Left ventricle myocardium inferior (tissue), 1 donor: ENCODE measurements around the gene RGS14. TPM values are rescaled to one million over a fixed set of nuclear protein-coding genes. Genes with fewer than 3 reads are reported as not detected.
A peak's percentile ranks its signal among the peaks of the same experiment; 100 is the strongest.

Source experiments
- DNase-seq: peaks from one replicate; pipeline ENCODE4 v3.0.0-alpha.2; 2020
- H3K27ac ChIP-seq: fragments of 200-600 bp; replicated peaks from 2 replicates; pipeline ENCODE4 v1.8.0; 2021
- H3K27me3 ChIP-seq: fragments of 200-600 bp; 2 replicates; pipeline ENCODE4 v1.8.0; 2021; ENCODE audit warnings: low read depth
- H3K36me3 ChIP-seq: fragments of 200-600 bp; 2 replicates; pipeline ENCODE4 v1.8.0; 2021
- H3K4me1 ChIP-seq: fragments of 200-600 bp; 2 replicates; pipeline ENCODE4 v1.8.0; 2021
- H3K4me3 ChIP-seq: fragments of 200-600 bp; 2 replicates; pipeline ENCODE4 v1.8.0; 2021; ENCODE audit warnings: mild to moderate bottlenecking, moderate library complexity
- H3K9me3 ChIP-seq: fragments of 200-600 bp; replicated peaks from 2 replicates; pipeline ENCODE4 v1.8.0; 2021
- intact Hi-C: fragments of 100-400 bp; cut with micrococcal nuclease; formaldehyde crosslinking; loops from one replicate; pipeline ENCODE4 v1.11.0; 2022
- total RNA-seq: library from RNA; stranded (reverse); fragmentation: NEBNext Ultra II Directional; extraction: Animal tissue kit (Norgen Biotek cat#: 25700); gene quantifications from one replicate; pipeline ENCODE4 v1.2.1, GENCODE V29; 2021
- TF ChIP-seq, protein P1 (sequence below): fragments of 200-600 bp; IDR thresholded peaks from 2 replicates; pipeline ENCODE4 v1.8.0; 2021; ENCODE audit warnings: antibody characterized with exemption, mild to moderate bottlenecking, borderline replicate concordance
- donor health status: DM: no; HTN: yes; CAD: no; lungs with severe emphysema.

Gene RGS14
- total RNA-seq, 1 donor from 2014 or later: 4.6 TPM

DNA sequence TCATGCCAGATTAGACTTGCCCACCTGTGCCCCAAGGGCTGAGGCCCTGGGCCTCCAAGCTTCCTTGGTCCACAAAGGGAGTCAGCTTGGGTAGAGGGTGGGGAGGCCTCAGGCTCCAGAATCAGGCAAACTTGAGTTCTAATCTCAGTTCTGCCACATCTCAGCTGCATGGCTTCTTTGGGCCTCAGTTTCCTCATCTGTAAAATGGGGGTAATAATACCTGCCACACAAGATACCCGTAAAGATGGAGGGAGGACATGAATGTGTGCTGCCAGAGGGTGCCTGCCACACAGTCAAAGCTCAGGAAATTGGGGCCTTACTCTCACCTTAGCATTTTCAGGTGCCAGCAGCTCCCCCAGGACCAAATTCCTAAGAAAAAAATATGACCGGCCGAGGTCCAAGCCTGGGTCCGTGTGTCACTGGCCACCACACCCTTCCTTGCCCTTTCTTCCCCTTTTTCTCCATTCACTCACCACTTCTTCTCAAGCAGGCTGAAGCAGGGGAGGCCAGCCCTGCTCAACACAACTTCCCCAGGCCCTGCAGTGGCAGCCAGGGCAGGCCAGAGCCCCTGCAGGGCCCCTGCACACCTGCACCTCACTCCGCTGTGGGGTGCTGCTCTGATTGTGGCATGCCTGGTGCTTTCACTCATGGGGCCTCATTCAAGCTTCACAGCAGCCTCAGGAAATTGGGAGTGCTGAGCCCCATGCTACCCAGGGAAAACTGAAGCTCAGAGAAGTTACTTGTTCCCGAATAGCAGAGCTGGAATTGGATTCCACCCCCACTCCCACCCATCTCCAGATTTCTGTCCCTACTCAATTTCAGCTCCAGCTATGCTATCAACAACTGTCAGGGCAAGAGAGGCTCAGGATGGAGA, 3.9 kb downstream of the RGS14 start:
- TF ChIP-seq, protein P1, sequence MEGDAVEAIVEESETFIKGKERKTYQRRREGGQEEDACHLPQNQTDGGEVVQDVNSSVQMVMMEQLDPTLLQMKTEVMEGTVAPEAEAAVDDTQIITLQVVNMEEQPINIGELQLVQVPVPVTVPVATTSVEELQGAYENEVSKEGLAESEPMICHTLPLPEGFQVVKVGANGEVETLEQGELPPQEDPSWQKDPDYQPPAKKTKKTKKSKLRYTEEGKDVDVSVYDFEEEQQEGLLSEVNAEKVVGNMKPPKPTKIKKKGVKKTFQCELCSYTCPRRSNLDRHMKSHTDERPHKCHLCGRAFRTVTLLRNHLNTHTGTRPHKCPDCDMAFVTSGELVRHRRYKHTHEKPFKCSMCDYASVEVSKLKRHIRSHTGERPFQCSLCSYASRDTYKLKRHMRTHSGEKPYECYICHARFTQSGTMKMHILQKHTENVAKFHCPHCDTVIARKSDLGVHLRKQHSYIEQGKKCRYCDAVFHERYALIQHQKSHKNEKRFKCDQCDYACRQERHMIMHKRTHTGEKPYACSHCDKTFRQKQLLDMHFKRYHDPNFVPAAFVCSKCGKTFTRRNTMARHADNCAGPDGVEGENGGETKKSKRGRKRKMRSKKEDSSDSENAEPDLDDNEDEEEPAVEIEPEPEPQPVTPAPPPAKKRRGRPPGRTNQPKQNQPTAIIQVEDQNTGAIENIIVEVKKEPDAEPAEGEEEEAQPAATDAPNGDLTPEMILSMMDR: no peak
- DNase-seq: no peak
- intact Hi-C loops: no loop called here
- no peak overlapping the region for H3K4me3 ChIP-seq
- no peaks in the 10 kb centered on the region for H3K36me3 ChIP-seq
- H3K27me3 ChIP-seq: peaks cover 11% of the 10 kb centered on the region
- H3K9me3 ChIP-seq: no peaks in the 10 kb centered on the region
- H3K4me1 ChIP-seq: peaks cover 47% of the 10 kb centered on the region
- H3K27ac ChIP-seq: no peak overlapping the region

DNA sequence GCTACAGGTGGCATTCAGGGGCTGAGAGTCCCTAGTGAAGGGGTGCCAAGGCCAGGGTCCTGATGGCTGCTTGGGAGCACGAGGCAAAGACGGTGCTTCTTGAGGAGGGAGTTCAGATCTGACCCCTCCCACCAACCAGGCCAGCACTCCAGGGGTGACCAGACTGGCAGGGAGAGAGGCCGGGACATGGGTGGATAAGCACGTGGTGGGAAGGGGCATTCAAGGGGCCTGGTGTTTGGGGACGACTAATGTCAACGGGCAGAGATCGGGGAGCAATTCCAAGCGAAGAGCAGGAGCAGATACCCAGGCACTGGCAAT, 4.5 kb downstream of the RGS14 start:
- H3K4me3 ChIP-seq: no peak overlapping the region
- no peaks in the 10 kb centered on the region for H3K36me3 ChIP-seq
- no peak overlapping the region for H3K27ac ChIP-seq
- intact Hi-C loops: no loop called here
- H3K4me1 ChIP-seq: peaks cover 53% of the 10 kb centered on the region
- peaks cover 11% of the 10 kb centered on the region for H3K27me3 ChIP-seq
- no peak for DNase-seq
- TF ChIP-seq, protein P1: no peak
- H3K9me3 ChIP-seq: no peaks in the 10 kb centered on the region

DNA sequence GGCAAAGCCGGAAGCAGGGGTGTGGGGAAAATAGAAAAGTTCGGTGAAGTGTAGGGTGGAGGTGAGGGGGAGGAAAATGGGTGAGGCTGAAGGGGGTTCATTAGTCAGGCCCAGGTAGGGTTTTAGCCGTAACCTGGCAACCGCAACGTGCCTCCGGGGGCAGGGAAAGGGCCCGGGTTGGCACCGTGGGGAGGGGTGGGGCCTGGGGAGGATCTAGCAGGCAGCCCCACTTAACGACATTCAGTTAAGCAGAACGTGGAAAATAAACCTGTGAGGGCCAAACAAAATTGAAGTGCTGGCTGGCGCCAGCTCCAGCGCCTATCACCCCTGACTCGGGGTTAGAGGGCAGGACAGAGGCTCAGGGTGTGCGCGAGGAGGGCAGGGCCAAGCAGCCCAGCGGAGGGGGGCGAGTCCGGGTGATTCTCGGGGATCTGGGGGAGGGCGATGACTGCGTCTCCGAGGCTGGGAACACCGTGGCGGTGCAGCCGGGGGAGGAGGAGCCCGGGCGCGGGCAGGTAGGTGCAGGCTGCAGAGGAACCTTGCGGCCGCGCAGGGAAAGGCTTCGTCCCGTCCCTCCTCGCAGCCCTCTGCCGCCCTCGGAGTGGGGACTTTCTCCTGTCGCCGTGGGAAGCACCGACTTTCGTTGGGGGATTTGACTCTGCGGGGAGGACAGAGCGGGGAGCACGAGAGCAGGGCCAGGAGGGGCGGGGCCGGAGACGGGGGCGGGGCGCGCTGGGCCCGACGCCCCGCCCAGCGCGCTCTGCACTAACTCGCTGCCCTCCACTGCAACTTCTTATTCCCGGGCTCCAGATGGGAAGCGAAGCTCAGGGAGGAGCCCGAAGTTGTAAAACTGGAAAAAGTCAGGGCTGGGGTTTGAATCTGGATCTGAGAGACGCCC, 5.1 kb downstream of the RGS14 start:
- H3K4me1 ChIP-seq: peaks cover 54% of the 10 kb centered on the region
- peak overlapping the region; percentile 63 for H3K4me3 ChIP-seq
- DNase-seq: peak; percentile 59
- TF ChIP-seq, protein P1: no peak
- no peaks in the 10 kb centered on the region for H3K9me3 ChIP-seq
- H3K36me3 ChIP-seq: no peaks in the 10 kb centered on the region
- H3K27me3 ChIP-seq: peaks cover 9% of the 10 kb centered on the region
- H3K27ac ChIP-seq: no peak overlapping the region
- intact Hi-C loops: no loop called here

DNA sequence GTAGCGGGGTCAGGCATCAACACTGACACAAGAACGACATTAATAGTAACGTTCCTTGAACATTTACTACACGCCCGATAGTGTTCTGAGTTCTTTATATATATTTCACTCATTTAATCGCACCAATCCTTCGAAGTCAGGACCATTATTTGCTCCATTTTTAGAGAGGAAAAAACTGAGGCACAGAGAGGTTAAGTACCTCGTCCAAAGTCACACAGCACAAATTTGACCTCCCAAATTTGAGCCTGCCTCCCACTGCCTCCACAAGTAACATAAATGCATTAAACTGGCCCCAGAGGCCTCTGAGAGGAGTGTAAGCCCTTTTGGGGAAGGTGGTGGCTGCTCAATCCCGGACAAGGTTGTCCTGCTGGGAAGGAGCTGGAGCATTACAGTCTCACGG, 5.8 kb downstream of the RGS14 start:
- Histone ChIP-seq H3K4me1 (peaks cover 51% of the 10 kb centered on the region), H3K4me3 (peak overlapping the region; percentile 63)
- TF ChIP-seq, protein P1: no peak

DNA sequence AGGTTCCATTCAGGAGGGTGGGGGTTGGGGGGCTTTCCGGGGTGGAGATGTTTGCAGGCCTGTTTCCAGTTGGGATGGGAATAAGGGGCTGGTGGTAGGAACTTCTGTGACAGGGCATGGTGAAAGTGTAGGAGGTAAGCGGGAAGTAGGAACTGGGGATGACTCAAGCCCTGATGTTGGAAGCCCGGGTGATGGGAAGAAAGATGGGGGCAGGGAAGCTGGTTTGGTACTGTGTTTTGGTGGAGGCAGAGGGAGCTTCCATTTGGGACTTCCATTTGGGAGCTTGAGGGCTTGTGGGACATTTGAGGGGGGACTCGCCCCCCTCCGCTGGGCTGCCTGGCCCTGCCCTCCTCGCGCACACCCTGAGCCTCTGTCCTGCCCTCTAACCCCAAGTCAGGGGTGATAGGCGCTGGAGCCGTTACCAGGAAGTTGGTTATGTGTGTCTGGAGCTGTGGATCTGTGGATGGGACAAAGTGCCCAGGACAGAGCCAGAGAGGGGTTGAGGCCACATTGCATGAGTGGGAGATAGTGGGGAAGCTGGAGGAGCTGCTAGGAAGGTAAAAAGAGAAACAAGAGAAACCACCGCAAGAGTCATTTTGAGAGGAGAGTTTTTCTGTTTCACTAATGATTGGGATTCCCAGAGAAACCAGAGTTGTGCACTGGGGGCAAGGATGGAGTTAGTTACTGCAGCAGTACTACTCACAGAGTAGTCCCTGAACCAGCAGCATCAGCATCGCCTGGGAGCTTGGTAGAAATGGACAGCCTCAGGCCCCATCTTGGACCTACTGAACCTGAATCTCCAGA, 6.6 kb downstream of the RGS14 start:
- TF ChIP-seq, protein P1: no peak
- no peak overlapping the region for H3K27ac ChIP-seq
- intact Hi-C loops: no loop called here
- H3K27me3 ChIP-seq: no peaks in the 10 kb centered on the region
- no peak for DNase-seq
- no peak overlapping the region for H3K4me3 ChIP-seq
- H3K4me1 ChIP-seq: peaks cover 45% of the 10 kb centered on the region
- H3K9me3 ChIP-seq: no peaks in the 10 kb centered on the region
- H3K36me3 ChIP-seq: no peaks in the 10 kb centered on the region

More for the DNA sequence above, 5.8 kb downstream of the RGS14 start:
- H3K9me3 ChIP-seq: no peaks in the 10 kb centered on the region
- H3K27ac ChIP-seq: no peak overlapping the region
- no peaks in the 10 kb centered on the region for H3K36me3 ChIP-seq
- DNase-seq: no peak
- peaks cover 2% of the 10 kb centered on the region for H3K27me3 ChIP-seq
- intact Hi-C loops: no loop called here
